Activated CD8-positive, alpha-beta memory T cell treated with anti-CD3 and anti-CD28 coated beads for 1 hour (primary cell): Measurements from ENCODE around the gene OPRL1.

ENCODE experiments used
- DNase-seq, 2 donors: peaks; one replicate each; pipeline ENCODE4 v3.0.0-alpha.2; 2020; ENCODE audit warnings: low read depth in 1 of 2; ENCODE audit errors: extremely low read depth in 1 of 2

OPRL1 gene

DNA sequence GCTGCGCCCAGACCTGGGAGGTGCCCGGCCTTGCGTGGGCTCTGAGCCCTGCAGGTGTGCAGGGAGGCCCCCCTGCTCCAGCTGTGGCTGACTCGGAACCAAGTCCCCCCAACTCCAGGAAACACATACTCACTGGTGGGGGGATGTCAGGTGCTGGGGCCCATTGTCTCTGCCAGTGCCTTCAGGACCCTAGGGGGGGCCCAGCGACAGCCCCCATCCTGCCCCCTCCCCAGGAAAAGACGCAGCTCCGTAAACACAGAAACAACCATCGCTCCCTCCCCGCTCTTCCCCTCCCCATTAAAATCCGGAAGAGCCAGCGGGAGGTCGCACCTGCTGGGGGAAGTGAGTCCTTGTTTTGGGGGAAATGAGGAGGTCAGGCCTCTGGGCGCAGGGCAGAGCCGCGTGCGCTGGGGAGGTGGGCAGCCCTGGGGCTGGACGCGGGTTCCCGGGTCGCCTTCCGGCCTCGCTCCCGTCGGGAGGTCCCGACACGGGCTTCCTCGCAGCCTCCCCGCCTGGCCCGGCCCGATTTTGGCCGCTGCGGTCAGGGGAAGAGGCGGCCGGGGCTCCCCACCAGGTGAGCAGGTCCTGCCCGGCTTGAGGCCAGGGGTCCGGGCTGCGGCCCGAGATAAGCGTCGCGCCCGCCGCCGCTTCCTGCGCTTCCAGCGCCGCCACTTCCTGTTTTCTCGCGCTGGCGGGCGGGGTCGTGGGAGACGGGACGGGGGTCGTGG is 37.7 kb upstream of the OPRL1 start:
- no peak for DNase-seq

DNA sequence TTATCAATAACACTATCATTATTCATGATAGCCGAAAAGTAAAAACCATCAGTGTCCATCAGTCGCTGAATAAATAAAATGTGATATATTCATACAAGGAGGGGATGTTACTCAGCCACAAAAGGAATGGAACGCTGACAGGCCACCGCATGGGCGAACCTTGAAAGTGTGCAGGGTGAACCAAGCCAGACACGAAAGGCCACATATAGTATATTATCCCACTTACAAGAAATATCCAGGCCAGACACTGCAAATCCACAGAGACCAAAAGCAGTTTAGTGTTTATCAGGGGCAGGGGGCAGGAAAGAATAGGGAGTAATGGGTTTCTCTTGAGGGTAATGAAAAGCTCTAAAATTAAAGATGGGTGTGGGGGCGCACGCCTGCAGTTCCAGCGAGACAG is 36.1 kb upstream of the OPRL1 start:
- no peak for DNase-seq

DNA sequence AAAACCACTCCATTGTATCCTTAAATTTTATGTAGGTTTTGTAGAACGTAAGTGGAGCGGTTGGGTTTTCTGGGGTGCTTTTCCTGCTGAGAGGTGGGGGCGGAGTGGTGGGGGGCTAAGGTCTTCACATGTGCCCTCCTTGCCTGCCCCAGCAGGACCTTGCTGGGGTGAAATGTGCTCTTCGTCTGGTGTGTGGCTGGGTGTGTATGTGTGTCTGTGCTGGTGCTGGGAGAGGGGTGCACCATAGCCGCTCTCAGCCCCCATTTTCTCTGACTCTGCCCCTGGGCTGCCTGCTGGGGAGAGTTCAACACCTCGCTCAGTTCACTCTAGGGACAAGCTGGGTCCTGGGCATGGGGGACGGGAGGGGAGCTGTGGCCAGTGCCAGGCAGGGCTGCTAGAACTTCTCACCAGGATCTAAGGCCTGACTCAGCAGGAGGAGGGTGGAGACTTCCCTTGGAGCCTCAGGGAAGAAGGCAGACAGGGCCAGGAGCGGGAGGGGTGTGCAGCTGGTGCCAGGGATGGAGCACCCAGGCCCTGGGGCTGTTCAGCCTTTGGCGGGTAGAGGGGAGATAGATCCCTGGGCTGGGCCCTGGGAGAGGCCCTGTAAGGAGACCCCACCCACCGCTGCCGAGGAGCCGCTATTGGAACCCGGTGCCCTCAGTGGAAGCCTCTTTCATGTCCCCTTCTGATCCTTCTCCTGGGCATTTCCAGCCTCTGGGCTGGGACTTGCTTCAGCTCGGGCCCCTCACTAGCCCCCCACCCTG is 35.2 kb upstream of the OPRL1 start:
- DNase-seq: no peak

DNA sequence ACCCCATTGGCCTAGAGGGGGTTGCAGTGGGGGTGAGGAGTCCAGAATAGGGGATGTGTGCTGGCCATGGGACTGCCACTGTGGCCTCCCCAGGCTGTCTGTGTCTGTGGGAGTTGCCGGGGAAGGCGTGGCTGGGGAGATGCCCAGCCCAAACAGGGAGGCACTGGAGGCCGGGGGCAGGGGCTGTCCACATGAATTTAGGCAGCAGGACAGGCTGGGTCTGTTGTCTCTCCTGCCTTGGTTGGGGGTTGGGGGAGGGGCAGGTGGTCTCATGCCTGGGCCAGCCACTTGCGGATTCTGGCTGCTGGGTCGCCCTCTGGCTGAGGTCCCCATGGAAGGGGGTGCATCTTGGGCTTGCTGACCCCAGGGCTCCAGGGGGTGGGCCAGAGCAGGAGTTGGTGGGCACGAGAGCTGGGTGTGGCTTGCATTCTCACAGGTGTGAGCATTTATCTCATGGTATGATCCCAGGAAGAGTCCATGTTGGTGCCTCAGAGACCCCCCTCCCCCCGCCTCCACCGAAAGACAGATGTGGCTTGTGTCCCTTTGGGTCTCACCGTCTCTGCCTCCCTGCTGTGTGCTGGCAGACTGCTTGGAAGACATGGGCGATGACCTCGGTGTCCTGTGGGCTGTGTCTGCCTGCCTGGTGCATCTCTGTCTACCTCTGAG is 34.4 kb upstream of the OPRL1 start:
- DNase-seq: no peak

DNA sequence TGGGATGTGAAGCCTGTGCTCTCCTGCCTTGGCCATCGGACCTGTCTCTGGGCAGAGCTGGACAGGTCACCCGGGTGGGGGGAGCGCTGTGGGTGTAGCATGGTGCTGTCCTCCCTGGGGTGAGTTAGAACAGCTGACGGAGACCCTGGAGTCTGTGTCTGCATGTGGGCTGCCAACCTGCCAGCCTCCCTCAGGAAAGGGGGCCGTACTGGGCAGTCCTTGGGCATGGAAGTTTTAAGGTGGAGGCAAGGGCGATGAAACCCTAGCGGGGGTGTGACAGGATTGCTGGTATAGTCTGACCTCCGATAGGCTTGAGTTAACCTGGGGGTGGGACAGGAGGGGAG is 32.9 kb upstream of the OPRL1 start:
- DNase-seq: no peak

DNA sequence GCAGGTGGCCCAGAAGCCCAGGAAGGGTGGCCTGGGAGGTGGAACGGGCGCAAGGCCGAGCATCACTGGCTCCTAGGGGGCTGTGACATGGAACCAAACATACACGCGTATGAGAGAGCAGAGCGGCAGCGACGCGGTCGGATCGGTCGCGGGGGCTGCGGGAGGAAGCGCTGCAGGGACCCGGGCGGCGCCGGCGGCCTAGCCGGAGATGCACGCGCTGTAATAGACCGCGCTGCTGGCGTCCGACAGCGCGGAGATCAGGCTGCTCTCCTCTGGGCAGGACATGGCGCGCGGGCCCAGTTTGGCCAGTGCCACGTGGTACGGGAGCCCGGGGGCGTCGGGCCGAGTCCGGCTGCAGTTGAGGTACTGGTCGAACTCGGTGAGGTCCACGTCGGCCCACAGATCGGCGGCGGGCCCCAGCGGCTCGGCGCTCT is 31.9 kb upstream of the OPRL1 start:
- DNase-seq: no peak

DNA sequence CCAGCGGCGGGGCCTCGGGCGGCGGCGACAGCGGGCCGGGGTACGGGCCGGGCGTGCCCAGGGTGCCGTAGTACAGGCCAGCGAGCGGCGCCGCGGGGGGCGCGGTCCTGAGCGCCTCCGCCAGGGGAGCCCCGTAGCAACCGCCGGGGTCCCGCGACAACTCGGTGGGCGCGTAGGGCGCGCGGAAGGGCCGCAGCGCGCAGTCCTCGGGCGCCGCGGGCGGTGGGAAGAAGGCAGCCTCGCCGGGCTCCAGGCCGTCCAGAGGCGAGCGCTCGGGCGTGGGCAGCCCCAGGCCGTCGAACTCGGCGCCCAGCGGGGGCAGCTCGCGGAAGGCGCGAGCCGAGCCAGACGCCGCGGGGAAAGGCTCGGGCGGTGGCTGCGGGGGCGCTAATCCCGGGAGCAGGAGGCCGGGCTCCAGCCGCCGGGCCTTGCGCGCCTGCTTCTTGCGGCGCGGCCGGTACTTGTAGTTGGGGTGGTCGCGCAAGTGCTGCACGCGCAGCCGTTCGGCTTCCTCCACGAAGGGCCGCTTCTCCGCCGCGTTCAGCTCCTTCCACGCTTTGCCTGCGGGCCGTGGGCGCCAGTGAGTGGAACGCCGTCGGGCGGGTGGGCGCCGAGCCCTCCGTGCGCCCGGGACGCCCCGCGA is 31.4 kb upstream of the OPRL1 start:
- DNase-seq: no peak

DNA sequence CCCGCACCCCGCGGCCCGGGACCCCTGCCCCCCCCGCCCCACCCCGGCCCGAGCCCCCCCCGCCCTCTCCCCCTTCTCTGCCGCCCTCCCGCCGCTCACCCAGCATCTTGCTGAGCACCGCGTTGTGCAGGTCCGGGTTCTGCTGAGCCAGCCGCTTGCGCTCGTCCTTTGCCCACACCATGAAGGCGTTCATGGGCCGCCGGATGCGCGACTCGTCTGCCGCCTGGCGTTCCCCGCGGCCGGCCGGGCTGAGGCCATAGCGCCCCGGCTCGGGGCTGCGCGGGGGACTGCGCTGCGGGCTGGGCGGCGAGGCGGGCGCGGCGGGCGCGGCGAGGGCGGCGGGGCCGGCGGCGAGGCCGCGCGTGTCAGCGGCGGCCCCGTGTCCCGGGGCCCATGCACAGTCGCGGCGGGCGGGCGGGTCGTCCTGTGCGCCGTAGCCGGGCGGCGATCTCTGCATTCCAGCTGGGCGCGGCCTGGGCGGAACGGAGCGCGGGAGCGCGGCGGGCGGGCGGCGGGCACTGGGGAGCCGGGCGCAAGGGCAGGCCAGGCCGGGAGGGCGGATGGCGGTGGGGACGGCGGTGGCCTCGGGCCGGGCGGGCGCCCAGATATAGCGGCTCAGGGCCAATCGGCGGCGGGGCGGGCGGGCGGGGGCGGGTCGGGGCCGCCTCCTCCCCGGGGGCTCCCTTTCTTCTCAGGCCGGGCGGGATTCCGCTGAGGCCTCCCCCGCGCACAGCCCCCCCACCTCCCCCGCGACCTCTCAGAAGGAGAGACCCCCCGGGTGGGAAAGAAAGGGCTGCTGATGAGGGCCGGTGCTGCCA is 30.6 kb upstream of the OPRL1 start, which contains the start of gene SOX18:
TSS of gene SOX18 (minus strand) at position 580 of the 818 bp plus-strand sequence. CDS start at position 457, 123 bp downstream.
- DNase-seq: no peak

DNA sequence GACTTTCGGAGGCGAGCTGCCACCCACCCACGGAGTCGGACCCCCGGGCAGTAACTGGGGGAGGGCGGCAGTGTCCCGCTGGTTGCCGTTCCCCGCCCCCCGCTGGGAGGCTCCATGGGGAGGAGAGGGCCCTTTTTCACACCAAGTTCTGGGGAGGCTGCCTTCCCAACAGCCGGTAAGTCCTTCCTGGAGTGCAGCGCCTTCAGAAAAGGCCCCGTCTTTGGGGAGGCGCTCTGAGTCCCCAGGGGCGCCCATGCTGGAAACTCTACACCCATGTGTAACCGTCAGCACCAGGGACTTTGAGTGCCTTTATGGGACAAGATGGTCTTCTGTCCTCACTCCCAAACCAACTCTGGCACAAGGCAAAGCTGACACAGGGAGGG is 30.0 kb upstream of the OPRL1 start:
- no peak for DNase-seq

DNA sequence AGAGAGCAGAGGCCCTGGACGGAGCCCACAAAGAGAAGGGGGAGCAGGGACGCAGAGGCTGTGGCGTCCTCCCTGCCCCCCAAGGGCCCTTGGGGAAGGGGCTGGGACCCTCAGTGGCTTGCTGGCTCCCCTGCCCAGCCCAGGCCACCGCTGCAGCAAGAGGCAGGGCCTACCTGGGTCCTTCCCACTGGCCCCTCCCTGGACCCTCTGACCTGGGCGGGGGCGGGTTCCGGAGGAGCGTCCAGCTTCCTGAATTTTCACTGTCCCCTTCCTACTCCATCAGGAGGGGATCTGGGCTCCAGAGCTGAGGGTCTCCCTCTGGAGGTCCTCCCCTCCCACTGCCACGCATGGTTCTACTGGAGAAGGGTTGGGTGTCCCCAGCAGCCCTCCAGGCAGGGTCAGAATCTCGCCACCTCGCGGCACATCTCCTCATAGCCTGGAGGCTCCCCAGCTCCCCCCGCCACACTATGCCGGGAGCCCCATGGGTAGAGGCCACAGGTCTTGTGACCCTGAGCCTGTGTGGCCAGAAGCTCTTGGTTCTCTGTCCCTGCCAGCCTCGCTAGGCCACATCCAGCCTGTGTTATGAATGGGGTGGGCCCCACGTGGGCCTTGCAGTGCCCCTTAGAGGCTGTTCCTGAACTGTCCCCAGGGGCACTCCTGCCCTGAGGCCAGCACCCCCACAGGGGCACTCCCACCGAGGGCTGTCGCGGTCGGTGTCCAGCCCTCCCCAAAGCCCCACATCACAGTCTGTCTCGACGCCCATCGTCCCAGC is 29.4 kb upstream of the OPRL1 start:
- DNase-seq: no peak

DNA sequence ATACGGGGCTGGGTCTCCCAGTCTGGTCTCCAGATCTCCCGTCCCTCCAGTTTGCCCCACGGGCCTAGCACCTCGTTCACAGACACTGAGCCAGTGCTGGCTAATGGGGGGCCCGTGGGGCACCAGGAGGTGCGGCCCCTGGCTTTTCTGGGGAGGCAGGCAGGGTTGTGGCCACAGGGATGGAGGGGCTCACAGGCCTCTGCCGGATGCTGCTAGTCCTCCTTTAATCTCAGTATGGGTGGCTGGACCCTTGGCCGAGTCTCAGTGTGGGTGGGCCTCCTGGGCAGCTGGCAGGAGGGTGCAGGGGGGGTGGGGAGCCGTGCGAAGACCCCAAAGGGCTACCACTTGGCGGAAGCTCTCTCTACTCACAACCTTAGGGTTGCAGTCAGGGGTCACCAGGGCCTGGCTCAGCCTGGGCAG is 28.8 kb upstream of the OPRL1 start:
- no peak for DNase-seq

DNA sequence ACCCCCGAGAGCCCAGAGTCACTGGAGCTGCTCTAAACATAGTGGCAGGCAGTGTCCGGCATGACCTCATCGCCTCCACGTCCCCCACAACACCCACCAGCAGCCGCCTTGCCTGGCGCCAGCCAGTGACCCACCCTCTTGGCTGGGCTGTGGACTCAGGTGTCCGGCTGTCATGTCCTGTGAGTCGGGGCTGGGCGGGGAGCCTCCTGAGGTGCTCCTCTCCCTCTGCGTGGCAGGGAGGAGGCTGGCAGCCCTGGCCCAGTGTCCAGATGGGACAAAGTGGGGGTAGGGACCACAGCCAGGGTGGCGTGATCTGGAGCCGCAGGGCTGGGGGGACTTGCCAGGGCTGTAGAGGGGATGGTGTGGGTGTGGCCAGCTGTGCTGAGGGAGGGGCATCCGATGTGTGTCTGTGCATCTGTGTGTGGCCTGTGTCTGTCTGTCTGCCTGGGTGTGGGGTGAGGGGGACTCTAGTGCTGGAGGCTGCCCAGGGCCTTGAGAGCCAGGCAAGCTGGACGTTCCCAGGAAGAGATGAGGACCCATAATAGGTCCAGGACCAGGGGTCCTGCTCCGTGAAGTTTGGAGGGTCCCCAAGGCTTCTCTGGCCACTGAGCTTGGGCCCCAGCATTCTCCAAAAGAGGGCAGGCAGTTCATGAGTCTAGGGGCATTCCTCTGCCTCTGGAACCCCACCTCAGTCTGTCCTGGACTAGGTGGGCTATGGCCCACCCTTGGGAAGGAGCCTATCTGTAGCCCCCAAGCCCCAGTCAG is 28.1 kb upstream of the OPRL1 start:
- no peak for DNase-seq

DNA sequence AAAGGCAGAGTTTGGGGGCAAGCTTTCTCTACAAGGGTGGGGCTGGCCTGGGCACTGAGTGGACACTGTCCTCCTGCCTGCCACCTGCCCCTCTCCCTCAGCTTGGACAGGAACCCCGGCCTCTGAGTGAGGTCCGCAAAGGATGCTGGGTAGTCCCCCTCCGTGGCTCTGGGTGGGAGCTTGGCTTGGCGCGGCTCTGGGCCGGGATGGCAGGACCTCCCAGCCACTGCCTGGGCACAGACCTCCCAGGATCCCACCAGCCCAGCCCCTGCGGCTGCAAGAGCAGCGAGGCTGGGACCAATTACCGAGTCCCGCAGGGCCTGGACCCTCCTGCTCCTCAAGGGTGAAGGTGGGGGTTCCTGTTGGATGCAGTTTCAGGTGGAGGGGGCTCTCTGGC is 27.6 kb upstream of the OPRL1 start:
- DNase-seq: no peak

DNA sequence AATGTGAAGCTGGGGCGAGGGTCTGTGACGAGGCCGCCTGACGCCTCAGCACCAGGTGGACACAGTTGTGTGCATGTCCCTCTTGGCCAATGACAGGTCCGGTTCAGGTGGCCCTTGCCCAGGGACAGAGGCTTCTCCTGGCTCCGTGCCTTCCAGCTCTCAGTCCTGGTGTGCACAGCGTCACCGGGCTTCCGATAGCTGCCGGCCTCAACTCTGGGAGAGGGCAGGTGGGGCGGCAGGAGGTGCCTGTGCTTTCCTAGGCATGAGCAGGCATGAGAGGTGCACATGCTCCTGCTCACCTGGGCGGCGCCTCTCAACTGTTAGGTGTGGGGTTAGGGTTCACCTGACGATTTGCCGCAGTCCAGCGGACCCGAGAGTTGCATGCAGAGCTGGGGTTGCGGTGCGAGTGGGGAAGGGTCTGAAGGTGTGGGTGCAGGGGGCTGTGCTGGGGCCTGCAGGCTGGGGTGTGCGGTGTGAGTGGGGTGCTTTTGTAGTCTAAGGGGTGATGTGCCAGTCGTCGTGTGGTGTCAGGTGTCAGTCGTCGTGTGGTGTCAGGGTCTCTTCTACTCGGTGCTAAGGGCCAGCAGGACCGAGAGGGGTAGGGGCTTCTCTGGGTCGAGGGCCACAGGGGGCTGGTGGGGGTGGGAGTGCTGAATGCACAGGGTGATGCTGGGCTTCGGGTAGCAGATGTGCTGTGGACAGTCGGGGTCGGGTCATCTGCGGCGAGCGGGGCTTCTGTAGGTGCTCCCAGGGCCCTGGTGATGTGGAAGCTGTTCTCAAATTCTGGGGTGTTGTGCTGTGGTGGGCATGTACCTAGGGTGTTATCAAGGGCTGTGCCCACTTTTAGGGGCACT is 26.7 kb upstream of the OPRL1 start:
- no peak for DNase-seq

DNA sequence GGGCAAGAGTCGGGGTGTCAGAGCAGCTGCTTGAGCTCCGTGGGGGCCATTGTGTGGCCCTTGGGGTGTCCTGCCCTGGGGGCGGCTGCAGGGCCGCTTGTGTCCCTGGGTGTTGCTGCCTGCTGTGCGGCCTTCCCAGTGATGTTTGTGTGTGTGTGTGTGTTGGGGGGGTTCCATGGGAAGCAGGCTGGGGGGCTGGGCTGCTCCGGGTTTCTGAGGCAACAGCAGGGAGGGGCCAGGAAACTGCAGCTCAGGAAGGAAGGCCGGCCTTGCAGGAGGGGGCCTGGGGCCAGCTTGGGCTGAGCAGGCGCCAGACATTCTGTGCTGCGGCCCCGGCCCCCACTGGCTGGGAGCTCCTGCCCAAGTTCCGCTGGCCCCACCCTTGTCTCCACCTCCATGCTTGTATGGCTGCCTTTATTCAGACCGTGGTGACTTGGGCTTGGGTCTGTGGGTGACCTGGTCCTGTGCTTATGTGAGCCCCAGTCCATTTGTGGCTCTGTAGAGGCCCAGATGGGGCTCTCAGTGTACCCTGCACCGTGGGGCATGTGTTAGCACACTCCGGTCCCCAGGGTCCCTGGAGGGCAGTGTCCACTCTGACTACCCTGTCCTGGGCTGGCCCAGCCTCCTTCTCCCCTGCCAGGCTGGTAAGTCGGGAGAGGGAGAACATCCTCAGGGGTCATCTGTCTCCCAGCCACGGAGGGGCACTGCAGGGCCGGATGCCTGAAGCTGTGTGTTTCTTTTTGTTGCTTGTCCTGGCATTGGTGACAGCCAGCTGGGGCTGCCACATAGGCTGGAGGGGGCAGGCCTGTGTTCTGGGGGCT is 25.8 kb upstream of the OPRL1 start:
- no peak for DNase-seq

DNA sequence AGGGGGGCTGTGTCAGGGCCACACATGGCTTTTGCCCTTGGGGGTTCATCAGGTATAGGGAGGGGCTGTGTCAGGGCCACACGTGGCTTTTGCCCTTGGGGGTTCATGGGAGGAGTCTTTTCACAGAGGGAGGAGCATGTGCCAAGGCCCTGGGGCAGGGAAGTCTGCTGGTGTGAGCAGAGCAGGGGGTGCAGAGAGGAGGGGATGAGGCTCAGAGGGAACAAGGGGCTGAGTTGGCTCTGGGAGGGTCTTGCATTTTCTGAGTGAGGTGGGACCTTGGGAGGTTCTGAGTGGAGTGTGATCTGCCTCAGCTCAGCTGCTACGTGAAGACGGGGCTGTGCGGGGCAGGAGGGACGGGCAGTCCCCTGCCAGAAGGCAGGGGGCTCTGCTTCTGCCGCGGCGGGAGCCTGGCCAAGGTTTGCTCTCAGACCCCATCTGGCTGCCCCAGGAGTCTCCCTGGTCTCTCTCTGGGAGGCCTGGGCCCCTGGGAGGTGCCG is 24.4 kb upstream of the OPRL1 start:
- no peak for DNase-seq
